Neural cell (in vitro differentiated cells): ENCODE measurements around the gene WFS1. TPM values are rescaled to one million over a fixed set of nuclear protein-coding genes. Genes with fewer than 3 reads are reported as not detected.

ENCODE experiments used
- H2AFZ ChIP-seq: fragments of 200-600, 300-800 bp; sonication (generic), shearing (Covaris generic); 2 replicates; pipeline ENCODE4 v1.6.0; 2014; ENCODE audit warnings: low read depth, mild to moderate bottlenecking, antibody characterized with exemption, low read length, moderate library complexity
- H3F3A ChIP-seq: fragments of 200-600 bp; shearing (Covaris generic); 2 replicates; pipeline ENCODE4 v1.6.1; 2016; ENCODE audit warnings: mild to moderate bottlenecking, moderate library complexity, mixed read lengths, antibody characterized with exemption, low read length; ENCODE audit not compliant: insufficient read depth, poor library complexity, severe bottlenecking
- H3K27ac ChIP-seq: fragments of 200-600, 300-800 bp; sonication (generic), shearing (Covaris generic); 2 replicates; pipeline ENCODE4 v1.5.1; 2014; ENCODE audit warnings: mild to moderate bottlenecking, low read length, moderate library complexity
- H3K27me3 ChIP-seq: fragments of 300-800, 200-600 bp; sonication (generic), shearing (Covaris generic); 2 replicates; pipeline ENCODE4 v1.6.0; 2014; ENCODE audit warnings: mild to moderate bottlenecking, low read depth, low read length, moderate library complexity; ENCODE audit not compliant: insufficient read depth
- H3K36me3 ChIP-seq: fragments of 300-800, 200-600 bp; sonication (generic), shearing (Covaris generic); 2 replicates; pipeline ENCODE4 v1.5.1; 2014; ENCODE audit warnings: mild to moderate bottlenecking, antibody characterized with exemption, low read length, moderate library complexity; ENCODE audit not compliant: insufficient read depth
- H3K4me2 ChIP-seq: fragments of 300-800, 200-600 bp; sonication (generic), shearing (Covaris generic); 2 replicates; pipeline ENCODE4 v1.6.0; 2014; ENCODE audit warnings: mild to moderate bottlenecking, low read length
- H3K4me3 ChIP-seq: fragments of 300-800, 200-600 bp; sonication (generic), shearing (Covaris generic); 2 replicates; pipeline ENCODE4 v1.5.1; 2014; ENCODE audit warnings: mild to moderate bottlenecking, low read length, moderate library complexity
- H3K79me2 ChIP-seq: fragments of 200-600 bp; shearing (Covaris generic); replicated peaks from 2 replicates; pipeline ENCODE4 v1.6.0; 2014; ENCODE audit warnings: mild to moderate bottlenecking, low read length, moderate library complexity; ENCODE audit not compliant: insufficient read depth
- H3K9ac ChIP-seq: fragments of 300-800, 200-600 bp; sonication (generic), shearing (Covaris generic); 2 replicates; pipeline ENCODE4 v1.6.1; 2016; ENCODE audit warnings: mild to moderate bottlenecking, low read length, mixed read lengths
- H3K9me2 ChIP-seq: fragments of 200-600 bp; shearing (Covaris generic); 2 replicates; pipeline ENCODE4 v1.6.1; 2016; ENCODE audit warnings: mild to moderate bottlenecking, low read length, mixed read lengths; ENCODE audit not compliant: insufficient read depth
- H3K9me3 ChIP-seq: fragments of 200-600, 300-800 bp; sonication (generic), shearing (Covaris generic); 2 replicates; pipeline ENCODE4 v1.6.1; 2016; ENCODE audit warnings: mild to moderate bottlenecking, mixed run types, low read length, moderate library complexity, mixed read lengths
- H4K20me1 ChIP-seq: fragments of 200-600 bp; shearing (Covaris generic); 2 replicates; pipeline ENCODE4 v1.6.1; 2016; ENCODE audit warnings: mild to moderate bottlenecking, mixed run types; ENCODE audit not compliant: insufficient read depth
- EP300 ChIP-seq: fragments of 450-650 bp; conservative IDR thresholded peaks from 2 replicates; pipeline ENCODE4 v1.6.1; 2014; ENCODE audit warnings: antibody characterized with exemption, mild to moderate bottlenecking, moderate library complexity; ENCODE audit not compliant: poor library complexity, severe bottlenecking
- EZH2 ChIP-seq: fragments of 200-600, 300-800 bp; shearing (Covaris generic), sonication (generic); IDR thresholded peaks from 2 replicates; pipeline ENCODE4 v1.6.1; 2014; ENCODE audit warnings: antibody characterized with exemption, low read length, borderline replicate concordance, mild to moderate bottlenecking; ENCODE audit not compliant: insufficient read depth, poor library complexity, severe bottlenecking
- MXI1 ChIP-seq: fragments of 450-650 bp; conservative IDR thresholded peaks from 2 replicates; pipeline ENCODE4 v1.6.1; 2014; ENCODE audit warnings: antibody characterized with exemption, mild to moderate bottlenecking; ENCODE audit not compliant: poor library complexity, severe bottlenecking
- POLR2AphosphoS5 ChIP-seq: IDR thresholded peaks from 2 replicates; pipeline ENCODE4 v1.6.1; 2012
- RAD21 ChIP-seq: fragments of 450-650 bp; conservative IDR thresholded peaks from 2 replicates; pipeline ENCODE4 v1.6.1; 2014; ENCODE audit warnings: antibody characterized with exemption, mild to moderate bottlenecking, moderate library complexity
- SMC3 ChIP-seq: fragments of 450-650 bp; conservative IDR thresholded peaks from 2 replicates; pipeline ENCODE4 v1.6.1; 2014; ENCODE audit warnings: antibody characterized with exemption, mild to moderate bottlenecking, moderate library complexity; ENCODE audit not compliant: poor library complexity
- TAF1 ChIP-seq: IDR thresholded peaks from 2 replicates; pipeline ENCODE4 v1.6.1; 2012; ENCODE audit warnings: low read depth
- polyA plus RNA-seq: library from polyadenylated mRNA; depleted of rRNA; stranded (reverse); fragments of >200 nt; gene quantifications from 2 replicates; pipeline ENCODE4 v1.2.3, GENCODE V29; 2014
- TF ChIP-seq, protein P1 (sequence below): fragments of 450-650 bp; IDR thresholded peaks from 2 replicates; pipeline ENCODE4 v1.5.1; 2014; ENCODE audit warnings: antibody characterized with exemption, mild to moderate bottlenecking, moderate library complexity; ENCODE audit not compliant: poor library complexity, severe bottlenecking
- TF ChIP-seq, protein P2 (sequence below): IDR thresholded peaks from 2 replicates; pipeline ENCODE4 v1.6.1; 2012; ENCODE audit warnings: borderline replicate concordance

The WFS1 gene
- polyA plus RNA-seq, 1 donor from 2014 or later, result 4.5 TPM

DNA sequence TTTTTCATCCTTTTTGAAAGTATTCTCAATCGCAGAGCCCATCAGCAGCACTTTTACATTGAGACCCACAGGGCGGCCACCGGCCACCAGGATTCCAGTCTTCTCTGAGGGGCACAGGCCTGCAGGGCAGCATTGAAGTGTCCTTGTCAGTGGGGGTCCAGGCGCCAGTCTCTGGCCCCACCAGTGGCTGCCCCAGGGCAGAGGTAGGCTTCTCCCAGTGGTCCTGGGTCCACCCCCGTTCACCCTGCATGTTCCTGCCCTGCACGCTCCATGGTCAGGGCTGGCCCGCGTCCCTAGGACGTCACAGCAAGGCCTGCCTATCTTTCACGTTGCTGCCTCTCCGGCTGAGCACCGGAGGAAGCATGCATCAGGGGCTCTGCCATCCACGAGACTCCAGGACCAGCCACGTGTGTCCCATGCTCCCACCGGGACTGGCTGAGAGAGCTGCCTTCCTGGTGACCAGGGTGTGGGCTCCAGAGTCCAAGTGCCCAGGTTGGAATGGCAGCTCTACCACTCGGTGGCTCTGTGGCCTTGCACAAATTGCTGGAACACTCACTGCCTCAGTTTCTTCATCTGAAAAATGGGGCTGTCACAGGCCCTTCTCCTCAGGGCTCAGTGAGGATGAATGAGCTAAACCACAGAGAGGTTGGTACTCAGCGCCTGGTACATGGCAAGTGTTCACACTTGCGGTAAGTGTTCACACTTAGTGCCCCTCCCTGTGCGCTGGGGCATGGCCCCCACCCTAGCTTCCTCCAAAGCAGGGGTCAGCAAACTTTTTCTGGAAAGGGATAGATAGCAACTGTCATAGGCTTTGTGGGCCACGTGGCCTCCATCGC lies 38.6 kb upstream of the WFS1 start:
- Histone ChIP-seq H3K4me3 (no peak overlapping the region), H3K4me2 (no peak overlapping the region), H3K27ac (no peak overlapping the region), H3K9me2 (no peaks in the 10 kb centered on the region), H4K20me1 (no peaks in the 10 kb centered on the region), H2AFZ (no peak overlapping the region), H3K27me3 (no peaks in the 10 kb centered on the region), H3K9ac (no peak overlapping the region), H3K79me2 (no peaks in the 10 kb centered on the region), H3K9me3 (no peaks in the 10 kb centered on the region), H3K36me3 (no peaks in the 10 kb centered on the region), H3F3A (no peaks in the 10 kb centered on the region)
- no peak for TF ChIP-seq EP300
- no peak for TF ChIP-seq TAF1
- no peak for TF ChIP-seq POLR2AphosphoS5
- TF ChIP-seq MXI1, result no peak
- no peak for TF ChIP-seq EZH2
- TF ChIP-seq, protein P1, sequence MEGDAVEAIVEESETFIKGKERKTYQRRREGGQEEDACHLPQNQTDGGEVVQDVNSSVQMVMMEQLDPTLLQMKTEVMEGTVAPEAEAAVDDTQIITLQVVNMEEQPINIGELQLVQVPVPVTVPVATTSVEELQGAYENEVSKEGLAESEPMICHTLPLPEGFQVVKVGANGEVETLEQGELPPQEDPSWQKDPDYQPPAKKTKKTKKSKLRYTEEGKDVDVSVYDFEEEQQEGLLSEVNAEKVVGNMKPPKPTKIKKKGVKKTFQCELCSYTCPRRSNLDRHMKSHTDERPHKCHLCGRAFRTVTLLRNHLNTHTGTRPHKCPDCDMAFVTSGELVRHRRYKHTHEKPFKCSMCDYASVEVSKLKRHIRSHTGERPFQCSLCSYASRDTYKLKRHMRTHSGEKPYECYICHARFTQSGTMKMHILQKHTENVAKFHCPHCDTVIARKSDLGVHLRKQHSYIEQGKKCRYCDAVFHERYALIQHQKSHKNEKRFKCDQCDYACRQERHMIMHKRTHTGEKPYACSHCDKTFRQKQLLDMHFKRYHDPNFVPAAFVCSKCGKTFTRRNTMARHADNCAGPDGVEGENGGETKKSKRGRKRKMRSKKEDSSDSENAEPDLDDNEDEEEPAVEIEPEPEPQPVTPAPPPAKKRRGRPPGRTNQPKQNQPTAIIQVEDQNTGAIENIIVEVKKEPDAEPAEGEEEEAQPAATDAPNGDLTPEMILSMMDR, result no peak
- no peak for TF ChIP-seq SMC3
- TF ChIP-seq, protein P2, sequence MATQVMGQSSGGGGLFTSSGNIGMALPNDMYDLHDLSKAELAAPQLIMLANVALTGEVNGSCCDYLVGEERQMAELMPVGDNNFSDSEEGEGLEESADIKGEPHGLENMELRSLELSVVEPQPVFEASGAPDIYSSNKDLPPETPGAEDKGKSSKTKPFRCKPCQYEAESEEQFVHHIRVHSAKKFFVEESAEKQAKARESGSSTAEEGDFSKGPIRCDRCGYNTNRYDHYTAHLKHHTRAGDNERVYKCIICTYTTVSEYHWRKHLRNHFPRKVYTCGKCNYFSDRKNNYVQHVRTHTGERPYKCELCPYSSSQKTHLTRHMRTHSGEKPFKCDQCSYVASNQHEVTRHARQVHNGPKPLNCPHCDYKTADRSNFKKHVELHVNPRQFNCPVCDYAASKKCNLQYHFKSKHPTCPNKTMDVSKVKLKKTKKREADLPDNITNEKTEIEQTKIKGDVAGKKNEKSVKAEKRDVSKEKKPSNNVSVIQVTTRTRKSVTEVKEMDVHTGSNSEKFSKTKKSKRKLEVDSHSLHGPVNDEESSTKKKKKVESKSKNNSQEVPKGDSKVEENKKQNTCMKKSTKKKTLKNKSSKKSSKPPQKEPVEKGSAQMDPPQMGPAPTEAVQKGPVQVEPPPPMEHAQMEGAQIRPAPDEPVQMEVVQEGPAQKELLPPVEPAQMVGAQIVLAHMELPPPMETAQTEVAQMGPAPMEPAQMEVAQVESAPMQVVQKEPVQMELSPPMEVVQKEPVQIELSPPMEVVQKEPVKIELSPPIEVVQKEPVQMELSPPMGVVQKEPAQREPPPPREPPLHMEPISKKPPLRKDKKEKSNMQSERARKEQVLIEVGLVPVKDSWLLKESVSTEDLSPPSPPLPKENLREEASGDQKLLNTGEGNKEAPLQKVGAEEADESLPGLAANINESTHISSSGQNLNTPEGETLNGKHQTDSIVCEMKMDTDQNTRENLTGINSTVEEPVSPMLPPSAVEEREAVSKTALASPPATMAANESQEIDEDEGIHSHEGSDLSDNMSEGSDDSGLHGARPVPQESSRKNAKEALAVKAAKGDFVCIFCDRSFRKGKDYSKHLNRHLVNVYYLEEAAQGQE, result no peak

DNA sequence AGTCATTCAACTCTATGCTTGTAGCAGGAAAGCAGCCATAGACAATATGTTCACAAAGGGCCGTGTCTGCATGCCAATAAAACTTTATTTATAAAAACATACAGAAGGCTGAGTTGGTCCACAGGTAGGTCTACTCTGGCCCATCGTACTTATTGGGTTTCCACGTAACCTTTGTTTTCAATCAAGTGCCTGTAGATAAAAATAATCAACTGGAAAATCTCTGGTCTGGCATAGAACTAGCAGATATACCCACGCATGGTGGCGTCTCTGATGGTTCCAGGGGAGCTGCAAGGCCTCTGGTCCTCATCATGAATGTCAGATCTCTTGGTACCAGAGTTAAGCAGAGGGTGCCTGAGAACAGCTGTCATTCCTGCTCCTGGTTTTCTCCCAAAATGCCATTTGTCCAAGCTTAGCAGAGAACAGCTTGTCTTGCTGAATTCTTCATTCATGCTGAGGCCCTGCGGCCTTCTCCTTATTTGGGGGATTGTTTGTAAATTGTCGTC lies 37.9 kb upstream of the WFS1 start:
- no peaks in the 10 kb centered on the region for H3K9me3 ChIP-seq
- TF ChIP-seq, protein P1, result no peak
- TF ChIP-seq EP300 (no peak), SMC3 (no peak), EZH2 (no peak), POLR2AphosphoS5 (no peak), RAD21 (no peak), MXI1 (no peak), TAF1 (no peak)
- TF ChIP-seq, protein P2, result no peak
- H3F3A ChIP-seq, result no peaks in the 10 kb centered on the region
- H3K4me2 ChIP-seq, result no peak overlapping the region
- no peak overlapping the region for H3K9ac ChIP-seq
- H3K79me2 ChIP-seq, result no peaks in the 10 kb centered on the region
- no peaks in the 10 kb centered on the region for H3K9me2 ChIP-seq
- H2AFZ ChIP-seq, result no peak overlapping the region
- H3K4me3 ChIP-seq, result no peak overlapping the region
- H4K20me1 ChIP-seq, result no peaks in the 10 kb centered on the region
- H3K36me3 ChIP-seq, result no peaks in the 10 kb centered on the region
- H3K27ac ChIP-seq, result no peak overlapping the region
- no peaks in the 10 kb centered on the region for H3K27me3 ChIP-seq
